HG03280 (cell line): ENCODE measurements around the gene OTUD6A.
"Not testable (repeated sequence)": the region's sequence is repeated elsewhere in the genome, so short reads cannot be mapped to it uniquely, and the experiment has no call there.

Experiments used
- ATAC-seq: cut with Tn5 transposase; IDR thresholded peaks from one replicate; pipeline ENCODE4 v1.9.1; 2021; ENCODE audit warnings: mild to moderate bottlenecking, moderate library complexity; ENCODE audit not compliant: unreplicated experiment

The OTUD6A gene

GRCh38 chrX:70046978-70047377 is 15.3 kb upstream of the OTUD6A start:
- ATAC-seq: no peak

GRCh38 chrX:70049406-70049805 is 12.9 kb upstream of the OTUD6A start:
- no peak for ATAC-seq

GRCh38 chrX:70049925-70050324 is 12.3 kb upstream of the OTUD6A start, which contains the start of gene AWAT2:
TSS of gene AWAT2 (minus strand) at chrX:70049938. CDS start at chrX:70049932, 6 bp downstream.
- ATAC-seq: no peak

- ATAC-seq: no peak
Observed at GRCh38 chrX:70052895-70053615, 9.2 kb upstream of the OTUD6A start.

- no peak for ATAC-seq
Observed at GRCh38 chrX:70054391-70054790, 7.9 kb upstream of the OTUD6A start.

GRCh38 chrX:70062961-70063550 is 799 bp downstream of the OTUD6A start:
- no peak for ATAC-seq

GRCh38 chrX:70066646-70067045 is 4.4 kb downstream of the OTUD6A start:
- no peak for ATAC-seq

GRCh38 chrX:70079297-70079696 is 17.0 kb downstream of the OTUD6A start:
- no peak for ATAC-seq

- ATAC-seq: no peak
Observed at GRCh38 chrX:70079870-70080269, 17.6 kb downstream of the OTUD6A start.

- no peak for ATAC-seq
Observed at GRCh38 chrX:70082723-70083122, 20.5 kb downstream of the OTUD6A start.

GRCh38 chrX:70084592-70085240 is 22.5 kb downstream of the OTUD6A start:
- ATAC-seq: no peak

GRCh38 chrX:70087857-70088630 is 25.8 kb downstream of the OTUD6A start:
- ATAC-seq: no peak

- ATAC-seq: no peak
Observed at GRCh38 chrX:70088751-70089150, 26.5 kb downstream of the OTUD6A start.

- no peak for ATAC-seq
Observed at GRCh38 chrX:70089604-70090297, 27.5 kb downstream of the OTUD6A start.

GRCh38 chrX:70092247-70092646 is 30.0 kb downstream of the OTUD6A start:
- ATAC-seq: no peak

- no peak for ATAC-seq
Observed at GRCh38 chrX:70096052-70096451, 33.8 kb downstream of the OTUD6A start.

GRCh38 chrX:70105229-70105628 is 43.0 kb downstream of the OTUD6A start:
- no peak for ATAC-seq

- ATAC-seq: not testable (repeated sequence)
Observed at GRCh38 chrX:70111436-70112026, 49.3 kb downstream of the OTUD6A start.
